OCI-LY7 (cell line): ENCODE results near the gene FHIT. TPM values are rescaled to one million over a fixed set of nuclear protein-coding genes. Genes with fewer than 3 reads are reported as not detected.

Experiments
- BruUV-seq: library from RNA; stranded (reverse); fragments of 400-500 nt; replicated peaks from 2 replicates; lab custom pipeline; 2021; lab: Mats Ljungman, UMichigan
- CTCF ChIA-PET: fragments of 300-600 bp; sonication (Branson Sonifier 250); formaldehyde crosslinking; loops from one replicate; lab custom pipeline; 2022; ENCODE audit warnings: antibody characterized with exemption; ENCODE audit not compliant: unreplicated experiment; lab: Charles Lee
- POLR2A ChIA-PET: fragments of 300-600 bp; sonication (Branson Sonifier 250); formaldehyde crosslinking; loops from one replicate; lab custom pipeline; 2022; ENCODE audit warnings: antibody characterized with exemption; lab: Charles Lee
- DNase-seq: peaks from one replicate; pipeline ENCODE4 v3.0.0-alpha.2; 2015; ENCODE audit warnings: low spot score
- H2AFZ ChIP-seq: fragments of 200-600 bp; sonication (generic), shearing (Covaris generic); 2 replicates; pipeline ENCODE4 v1.6.1; 2014; ENCODE audit warnings: mild to moderate bottlenecking, antibody characterized with exemption, low read length, moderate library complexity
- H3K27ac ChIP-seq: fragments of 200-600 bp; sonication (generic); 2 replicates; pipeline ENCODE4 v1.5.1; 2014; ENCODE audit warnings: mixed run types, low read depth, mild to moderate bottlenecking, moderate library complexity, low read length, inconsistent platforms; ENCODE audit not compliant: poor library complexity, severe bottlenecking
- H3K36me3 ChIP-seq: fragments of 200-600 bp; sonication (generic); 2 replicates; pipeline ENCODE4 v1.6.1; 2014; ENCODE audit warnings: mild to moderate bottlenecking, antibody characterized with exemption, low read length, moderate library complexity, mixed read lengths; ENCODE audit not compliant: insufficient read depth
- H3K4me1 ChIP-seq: fragments of 200-600 bp; sonication (generic); 2 replicates; pipeline ENCODE4 v1.5.1; 2014; ENCODE audit warnings: mild to moderate bottlenecking, low read length; ENCODE audit not compliant: insufficient read depth, poor library complexity, severe bottlenecking
- H3K4me2 ChIP-seq: fragments of 200-600 bp; sonication (generic); 2 replicates; pipeline ENCODE4 v1.6.1; 2014; ENCODE audit warnings: mild to moderate bottlenecking, low read length
- H3K4me3 ChIP-seq: fragments of 200-600 bp; sonication (generic); 2 replicates; pipeline ENCODE4 v1.5.1; 2014; ENCODE audit warnings: mild to moderate bottlenecking, low read depth, low read length; ENCODE audit not compliant: poor library complexity, severe bottlenecking
- H3K79me2 ChIP-seq: fragments of 200-600 bp; sonication (generic); 2 replicates; pipeline ENCODE4 v1.6.1; 2016; ENCODE audit warnings: low read depth, mild to moderate bottlenecking, low read length, moderate library complexity, mixed read lengths; ENCODE audit not compliant: insufficient read depth
- H3K9me2 ChIP-seq: fragments of 200-600 bp; sonication (generic); 2 replicates; pipeline ENCODE4 v1.6.1; 2016; ENCODE audit warnings: mild to moderate bottlenecking, low read length, mixed read lengths; ENCODE audit not compliant: insufficient read depth
- H3K9me3 ChIP-seq: fragments of 200-600 bp; sonication (generic); 2 replicates; pipeline ENCODE4 v1.6.1; 2014; ENCODE audit warnings: mild to moderate bottlenecking, mixed run types, low read length, mixed read lengths
- H4K20me1 ChIP-seq: fragments of 200-600 bp; sonication (generic); 2 replicates; pipeline ENCODE4 v1.6.1; 2014; ENCODE audit warnings: mild to moderate bottlenecking, antibody characterized with exemption, low read length, moderate library complexity, mixed read lengths; ENCODE audit not compliant: insufficient read depth
- EZH2phosphoT487 ChIP-seq: fragments of 200-600 bp; sonication (generic); IDR thresholded peaks from 2 replicates; pipeline ENCODE4 v1.6.1; 2018; ENCODE audit warnings: low read depth, borderline replicate concordance, mild to moderate bottlenecking, mixed run types, antibody characterized with exemption, low read length, moderate library complexity, mixed read lengths
- intact Hi-C: fragments of 100-400 bp; cut with micrococcal nuclease; formaldehyde crosslinking; loops from one replicate; pipeline ENCODE4 v1.10.0; 2022; ENCODE audit not compliant: unreplicated experiment
- total RNA-seq, 2 experiments: library from RNA; depleted of rRNA in 1 of 2; stranded (reverse); fragments of >200 nt in 1 of 2; shearing (Covaris generic) in 1 of 2; gene quantifications; 2 replicates each; pipeline ENCODE4 v1.2.3, GENCODE V29; 2014 to 2022
- TF ChIP-seq, protein P1 (sequence below): fragments of 200-600 bp; sonication (generic); conservative IDR thresholded peaks from 2 replicates; pipeline ENCODE4 v1.5.1; 2014; ENCODE audit warnings: mild to moderate bottlenecking, antibody characterized with exemption, low read length, moderate library complexity, mixed read lengths

The FHIT gene
- total RNA-seq, 2 experiments from 2014 or later, result 5.0 to 10.9 TPM

GRCh38 chr3:60424942-60425341, 826.3 kb downstream of the FHIT start:
- Histone ChIP-seq H3K79me2 (no peaks in the 10 kb centered on the region), H4K20me1 (no peaks in the 10 kb centered on the region), H2AFZ (no peak overlapping the region), H3K4me2 (no peak overlapping the region), H3K36me3 (no peaks in the 10 kb centered on the region), H3K9me2 (no peaks in the 10 kb centered on the region), H3K4me3 (no peak overlapping the region), H3K4me1 (no peaks in the 10 kb centered on the region), H3K9me3 (no peaks in the 10 kb centered on the region), H3K27ac (no peak overlapping the region)
- TF ChIP-seq, protein P1, sequence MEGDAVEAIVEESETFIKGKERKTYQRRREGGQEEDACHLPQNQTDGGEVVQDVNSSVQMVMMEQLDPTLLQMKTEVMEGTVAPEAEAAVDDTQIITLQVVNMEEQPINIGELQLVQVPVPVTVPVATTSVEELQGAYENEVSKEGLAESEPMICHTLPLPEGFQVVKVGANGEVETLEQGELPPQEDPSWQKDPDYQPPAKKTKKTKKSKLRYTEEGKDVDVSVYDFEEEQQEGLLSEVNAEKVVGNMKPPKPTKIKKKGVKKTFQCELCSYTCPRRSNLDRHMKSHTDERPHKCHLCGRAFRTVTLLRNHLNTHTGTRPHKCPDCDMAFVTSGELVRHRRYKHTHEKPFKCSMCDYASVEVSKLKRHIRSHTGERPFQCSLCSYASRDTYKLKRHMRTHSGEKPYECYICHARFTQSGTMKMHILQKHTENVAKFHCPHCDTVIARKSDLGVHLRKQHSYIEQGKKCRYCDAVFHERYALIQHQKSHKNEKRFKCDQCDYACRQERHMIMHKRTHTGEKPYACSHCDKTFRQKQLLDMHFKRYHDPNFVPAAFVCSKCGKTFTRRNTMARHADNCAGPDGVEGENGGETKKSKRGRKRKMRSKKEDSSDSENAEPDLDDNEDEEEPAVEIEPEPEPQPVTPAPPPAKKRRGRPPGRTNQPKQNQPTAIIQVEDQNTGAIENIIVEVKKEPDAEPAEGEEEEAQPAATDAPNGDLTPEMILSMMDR, result no peak
- TF ChIP-seq EZH2phosphoT487, result no peak
- CTCF ChIA-PET, result no interaction called here
- no peak for DNase-seq
- intact Hi-C loops, result no loop called here
- BruUV-seq, result no TSS peak
- POLR2A ChIA-PET, result no interaction called here

- no peaks in the 10 kb centered on the region for H3K36me3 ChIP-seq
- no peaks in the 10 kb centered on the region for H3K79me2 ChIP-seq
- H3K4me3 ChIP-seq, result no peak overlapping the region
- DNase-seq, result no peak
- no peak for TF ChIP-seq EZH2phosphoT487
- TF ChIP-seq, protein P1, result no peak
- POLR2A ChIA-PET, result no interaction called here
- H3K27ac ChIP-seq, result no peak overlapping the region
- no TSS peak for BruUV-seq
- H3K9me2 ChIP-seq, result no peaks in the 10 kb centered on the region
- no peak overlapping the region for H2AFZ ChIP-seq
- intact Hi-C loops, result no loop called here
- H3K9me3 ChIP-seq, result no peaks in the 10 kb centered on the region
- CTCF ChIA-PET, result no interaction called here
- no peaks in the 10 kb centered on the region for H3K4me1 ChIP-seq
- no peaks in the 10 kb centered on the region for H4K20me1 ChIP-seq
- H3K4me2 ChIP-seq, result no peak overlapping the region
Measured at GRCh38 chr3:60424034-60424433, 827.2 kb downstream of the FHIT start.

DNA sequence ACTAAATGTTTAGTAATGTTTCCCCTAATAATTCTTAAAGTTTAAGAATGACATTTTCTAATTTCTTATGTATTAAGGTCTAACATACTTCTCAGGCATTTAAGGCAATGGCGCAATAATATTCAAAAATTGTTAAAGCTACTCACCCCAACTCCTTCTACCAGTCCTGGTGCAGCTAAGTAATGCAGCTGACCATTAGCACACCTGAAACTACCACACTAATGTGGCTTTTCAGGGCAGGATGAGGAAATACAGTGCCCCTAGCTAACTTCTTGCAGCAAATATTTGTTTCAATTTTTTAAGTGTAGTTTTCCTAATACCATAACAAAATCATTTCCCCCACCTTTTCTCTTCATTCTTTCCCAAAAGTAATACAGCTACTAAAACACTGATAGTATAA, 827.7 kb downstream of the FHIT start:
- ChIA-PET POLR2A (interaction anchor here (0.6 kb wide), 1 partner anchor 179 kb away, joined by 3 read pairs; no protein-coding TSS in a partner anchor), CTCF (no interaction called here)
- Histone ChIP-seq H3K9me3 (no peaks in the 10 kb centered on the region), H2AFZ (no peak overlapping the region), H3K27ac (no peak overlapping the region), H4K20me1 (no peaks in the 10 kb centered on the region), H3K36me3 (no peaks in the 10 kb centered on the region), H3K4me1 (no peaks in the 10 kb centered on the region), H3K4me2 (no peak overlapping the region), H3K79me2 (no peaks in the 10 kb centered on the region), H3K9me2 (no peaks in the 10 kb centered on the region), H3K4me3 (no peak overlapping the region)
- BruUV-seq, result no TSS peak
- intact Hi-C loops, result no loop called here
- DNase-seq, result no peak
- TF ChIP-seq, protein P1, result no peak
- no peak for TF ChIP-seq EZH2phosphoT487
